ENCODE data around the gene LBHD2.

DNA sequence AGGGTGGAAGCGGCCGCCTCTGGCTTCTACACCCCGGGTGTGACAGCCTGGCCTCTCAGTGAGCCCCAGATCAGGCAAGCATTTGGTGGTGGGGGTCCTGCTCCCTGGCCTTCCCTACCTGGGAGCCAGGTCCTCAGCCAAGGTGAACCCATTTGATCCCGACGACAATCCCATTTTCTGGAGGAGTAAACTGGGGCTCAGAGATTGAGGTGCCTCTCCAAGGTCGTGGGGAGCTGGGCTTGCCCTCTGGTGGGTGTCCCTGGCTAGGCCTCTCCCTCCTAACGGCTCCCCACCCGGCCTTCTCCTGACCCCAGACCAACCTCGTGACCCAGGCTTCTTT lies 7.8 kb downstream of the LBHD2 start:
- TF ChIP-seq, protein P1, sequence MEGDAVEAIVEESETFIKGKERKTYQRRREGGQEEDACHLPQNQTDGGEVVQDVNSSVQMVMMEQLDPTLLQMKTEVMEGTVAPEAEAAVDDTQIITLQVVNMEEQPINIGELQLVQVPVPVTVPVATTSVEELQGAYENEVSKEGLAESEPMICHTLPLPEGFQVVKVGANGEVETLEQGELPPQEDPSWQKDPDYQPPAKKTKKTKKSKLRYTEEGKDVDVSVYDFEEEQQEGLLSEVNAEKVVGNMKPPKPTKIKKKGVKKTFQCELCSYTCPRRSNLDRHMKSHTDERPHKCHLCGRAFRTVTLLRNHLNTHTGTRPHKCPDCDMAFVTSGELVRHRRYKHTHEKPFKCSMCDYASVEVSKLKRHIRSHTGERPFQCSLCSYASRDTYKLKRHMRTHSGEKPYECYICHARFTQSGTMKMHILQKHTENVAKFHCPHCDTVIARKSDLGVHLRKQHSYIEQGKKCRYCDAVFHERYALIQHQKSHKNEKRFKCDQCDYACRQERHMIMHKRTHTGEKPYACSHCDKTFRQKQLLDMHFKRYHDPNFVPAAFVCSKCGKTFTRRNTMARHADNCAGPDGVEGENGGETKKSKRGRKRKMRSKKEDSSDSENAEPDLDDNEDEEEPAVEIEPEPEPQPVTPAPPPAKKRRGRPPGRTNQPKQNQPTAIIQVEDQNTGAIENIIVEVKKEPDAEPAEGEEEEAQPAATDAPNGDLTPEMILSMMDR (optimal IDR thresholded peaks at IDR 0.05 in 1 of 3, IDR thresholded peaks at IDR 0.05 in 1 of 3, conservative IDR thresholded peaks at IDR 0.05 in 1 of 3; ENCODE audit: extremely low read depth in 1 of 3, insufficient read depth in 2 of 3, low read length in 3 of 3), result no peak
- no peak for TF ChIP-seq EZH2 (IDR thresholded peaks at IDR 0.05; ENCODE audit: low read length)

Measured in keratinocyte (primary cell).